H1 (cell line): Measurements from ENCODE around the gene AGBL5.

Experiments used
- CEBPB ChIP-seq: IDR thresholded peaks from 2 replicates; pipeline ENCODE4 v1.6.1; 2012; ENCODE audit warnings: low read depth, low read length
- CTCF ChIP-seq, 3 experiments: IDR thresholded peaks; 1 replicate in 2 of 3; 2 replicates in 1 of 3; pipeline versions ENCODE4 v1.5.1 to v1.6.1; 2011; ENCODE audit warnings: low read length in 3 of 3, mild to moderate bottlenecking in 3 of 3, inconsistent platforms in 2 of 3, low read depth in 1 of 3, moderate library complexity in 1 of 3; ENCODE audit not compliant: insufficient read depth in 1 of 3; ENCODE audit errors: control extremely low read depth in 1 of 3
- FOSL1 ChIP-seq: IDR thresholded peaks from 2 replicates; pipeline ENCODE4 v1.6.1; 2011; ENCODE audit warnings: mild to moderate bottlenecking, low read depth, low read length, moderate library complexity; ENCODE audit not compliant: insufficient read depth

GRCh38 chr2:27060323-27060722, 8.9 kb downstream of the AGBL5 start:
- no peak for TF ChIP-seq FOSL1
- no peak for TF ChIP-seq CTCF (IDR thresholded peaks at IDR 0.05; ENCODE audit: control extremely low read depth in 1 of 3, insufficient read depth in 1 of 3, low read depth in 1 of 3, low read length in 3 of 3)
- TF ChIP-seq CEBPB, result no peak
